Mesendoderm (in vitro differentiated cells): ENCODE measurements around the gene IL6R.

ENCODE experiments used
- DNase-seq: peaks from one replicate; pipeline ENCODE4 v3.0.0; 2013
- H2AK5ac ChIP-seq: 2 replicates; pipeline ENCODE4 v1.6.1; 2013; ENCODE audit warnings: low read length, inconsistent platforms
- H2BK120ac ChIP-seq: 2 replicates; pipeline ENCODE4 v1.6.1; 2013; ENCODE audit warnings: low read depth, mild to moderate bottlenecking, low read length, moderate library complexity, mixed read lengths
- H2BK15ac ChIP-seq: replicated peaks from 2 replicates; pipeline ENCODE4 v1.6.1; 2013; ENCODE audit warnings: low read depth, mild to moderate bottlenecking, moderate library complexity
- H2BK5ac ChIP-seq: 2 replicates; pipeline ENCODE4 v1.6.1; 2013; ENCODE audit warnings: low read length, inconsistent platforms
- H3K18ac ChIP-seq: 2 replicates; pipeline ENCODE4 v1.6.1; 2013; ENCODE audit warnings: mild to moderate bottlenecking, low read length, mixed read lengths
- H3K23ac ChIP-seq: one replicate; pipeline ENCODE4 v1.6.1; 2013; ENCODE audit warnings: low read length
- H3K27ac ChIP-seq: 2 replicates; pipeline ENCODE4 v1.5.1; 2013; ENCODE audit warnings: low read depth, mild to moderate bottlenecking, inconsistent platforms, low read length, moderate library complexity
- H3K27me3 ChIP-seq: 2 replicates; pipeline ENCODE4 v1.6.1; 2013; ENCODE audit warnings: low read length, control low read depth, mild to moderate bottlenecking, inconsistent platforms; ENCODE audit not compliant: insufficient read depth, poor library complexity
- H3K36me3 ChIP-seq: 2 replicates; pipeline ENCODE4 v1.6.1; 2013; ENCODE audit warnings: low read length, inconsistent platforms; ENCODE audit not compliant: control insufficient read depth, insufficient read depth
- H3K4ac ChIP-seq: one replicate; pipeline ENCODE4 v1.6.1; 2013; ENCODE audit warnings: low read depth, mild to moderate bottlenecking, low read length, moderate library complexity
- H3K4me1 ChIP-seq: 2 replicates; pipeline ENCODE4 v1.6.1; 2013; ENCODE audit warnings: low read depth, low read length, inconsistent platforms; ENCODE audit not compliant: control insufficient read depth
- H3K4me2 ChIP-seq: 2 replicates; pipeline ENCODE4 v1.6.1; 2013; ENCODE audit warnings: low read length
- H3K4me3 ChIP-seq: 2 replicates; pipeline ENCODE4 v1.5.1; 2013; ENCODE audit warnings: mild to moderate bottlenecking, low read length
- H3K56ac ChIP-seq: one replicate; pipeline ENCODE4 v1.6.1; 2013; ENCODE audit warnings: low read length
- H3K79me1 ChIP-seq: 2 replicates; pipeline ENCODE4 v1.6.1; 2013; ENCODE audit warnings: low read length, inconsistent platforms
- H3K79me2 ChIP-seq: 2 replicates; pipeline ENCODE4 v1.6.1; 2013; ENCODE audit warnings: mild to moderate bottlenecking, low read length; ENCODE audit not compliant: control insufficient read depth, insufficient read depth
- H3K9ac ChIP-seq: 2 replicates; pipeline ENCODE4 v1.6.1; 2013; ENCODE audit warnings: low read length, inconsistent platforms
- H4K5ac ChIP-seq: one replicate; pipeline ENCODE4 v1.6.1; 2013; ENCODE audit warnings: low read length
- H4K8ac ChIP-seq: one replicate; pipeline ENCODE4 v1.6.1; 2013; ENCODE audit warnings: low read depth, mild to moderate bottlenecking, control low read depth, low read length, moderate library complexity
- WGBS: extraction: QIAGEN DNeasy Blood & Tissue Kit; methylation state at CpG from one replicate; pipeline ENCODE4 v1.1.7; 2013; ENCODE audit warnings: low lambda C conversion rate, missing lambda C conversion rate; ENCODE audit not compliant: insufficient coverage; ENCODE audit errors: extremely low coverage; 5-methylcytosine and 5-hydroxymethylcytosine counted together

The IL6R gene

DNA sequence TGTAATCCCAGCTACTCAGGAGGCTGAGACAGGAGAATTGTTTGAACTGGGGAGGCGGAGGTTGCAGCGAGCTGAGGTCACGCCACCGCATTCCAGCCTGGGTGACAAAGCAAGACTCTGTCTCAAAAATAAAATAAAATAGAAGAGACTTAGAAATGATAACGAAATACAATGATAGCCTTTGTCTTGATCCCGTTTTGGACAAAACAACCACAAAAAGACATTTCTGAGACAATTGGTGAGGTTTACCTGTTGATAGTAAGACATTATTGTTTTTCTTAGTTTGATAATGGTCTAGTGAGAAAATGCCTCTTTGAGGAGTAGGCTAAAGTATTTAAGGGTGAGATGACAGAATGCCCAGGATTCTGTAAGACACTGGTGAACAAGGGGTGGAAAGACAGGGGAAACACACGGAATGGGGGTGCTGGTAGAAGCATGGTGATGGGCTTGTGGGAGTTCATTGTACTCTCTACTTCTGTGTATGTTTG, 109.0 kb downstream of the IL6R start:
- Histone ChIP-seq H3K4ac (no peak overlapping the region), H3K4me1 (no peaks in the 10 kb centered on the region), H4K8ac (no peak overlapping the region), H3K79me1 (no peaks in the 10 kb centered on the region), H2BK5ac (no peak overlapping the region), H4K5ac (no peak overlapping the region), H3K36me3 (no peaks in the 10 kb centered on the region), H3K27me3 (no peaks in the 10 kb centered on the region), H3K9ac (no peak overlapping the region), H2BK120ac (no peak overlapping the region), H3K18ac (no peak overlapping the region), H3K27ac (no peak overlapping the region), H3K23ac (no peak overlapping the region), H3K56ac (no peak overlapping the region), H3K79me2 (no peaks in the 10 kb centered on the region), H2BK15ac (no peak overlapping the region), H3K4me2 (no peak overlapping the region), H2AK5ac (no peak overlapping the region), H3K4me3 (no peak overlapping the region)
- no CpG with 5 or more reads among the region's 7 CpGs for WGBS
- no peak for DNase-seq

DNA sequence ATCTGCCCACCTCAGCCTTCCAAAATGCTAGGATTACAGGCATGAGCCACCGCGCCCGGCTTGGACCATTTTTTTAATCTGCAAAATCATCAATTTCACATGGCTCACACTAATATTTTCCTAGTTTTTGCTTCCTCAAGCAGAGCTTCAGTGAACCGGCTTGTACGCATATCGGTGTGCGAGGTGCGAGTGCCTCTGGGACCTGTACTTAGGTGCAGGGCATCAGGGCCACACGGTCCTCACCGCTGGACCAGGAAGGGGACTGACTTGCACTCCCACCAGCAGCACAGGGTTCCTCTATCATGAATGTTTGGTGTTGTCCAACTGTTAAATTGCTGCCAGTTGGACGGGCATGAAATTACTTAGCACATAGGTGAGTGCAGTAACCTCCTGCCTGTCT, 112.5 kb downstream of the IL6R start:
- no peak overlapping the region for H4K5ac ChIP-seq
- H2BK5ac ChIP-seq, result no peak overlapping the region
- no CpG with 5 or more reads among the region's 11 CpGs for WGBS
- no peak overlapping the region for H3K56ac ChIP-seq
- no peak overlapping the region for H4K8ac ChIP-seq
- H3K4ac ChIP-seq, result no peak overlapping the region
- no peaks in the 10 kb centered on the region for H3K79me2 ChIP-seq
- H3K9ac ChIP-seq, result no peak overlapping the region
- H3K18ac ChIP-seq, result no peak overlapping the region
- no peak overlapping the region for H3K23ac ChIP-seq
- no peak overlapping the region for H3K27ac ChIP-seq
- H2AK5ac ChIP-seq, result no peak overlapping the region
- no peaks in the 10 kb centered on the region for H3K27me3 ChIP-seq
- H3K4me2 ChIP-seq, result no peak overlapping the region
- no peak overlapping the region for H3K4me3 ChIP-seq
- H3K79me1 ChIP-seq, result no peaks in the 10 kb centered on the region
- DNase-seq, result no peak
- H2BK120ac ChIP-seq, result no peak overlapping the region
- no peak overlapping the region for H2BK15ac ChIP-seq
- no peaks in the 10 kb centered on the region for H3K4me1 ChIP-seq
- no peaks in the 10 kb centered on the region for H3K36me3 ChIP-seq
